Pancreas (tissue), 10 donors: Measurements from ENCODE around the gene GPR25. TPM values are rescaled to one million over a fixed set of nuclear protein-coding genes. Genes with fewer than 3 reads are reported as not detected.

Experiments used
- ATAC-seq, 4 donors: fragments of 200-7000 bp; cut with Tn5 transposase; one replicate each; pipeline versions ENCODE4 v1.8.0 to v1.9.1; 2020; ENCODE audit warnings: mild to moderate bottlenecking in 4 of 4, moderate library complexity in 4 of 4
- DNase-seq, 6 donors: peaks; one replicate each; pipeline ENCODE4 v3.0.0-alpha.2; 2020
- FAIRE-seq: peaks from 2 replicates; lab custom pipeline; 2012; peaks lifted over from hg19 to GRCh38; lab: Jason Lieb, UNC
- H3K27ac ChIP-seq, 4 donors: fragments of 200-600 bp; sonication (generic); 1 replicate in 3 of 4; 2 replicates in 1 of 4; pipeline versions ENCODE4 v1.5.0 to v1.8.0; 2020
- H3K27me3 ChIP-seq, 4 donors: fragments of 200-600 bp; one replicate each; pipeline ENCODE4 v1.8.0; 2021
- H3K36me3 ChIP-seq, 3 donors: fragments of 200-600 bp; sonication (generic) in 1 of 3; one replicate each; pipeline versions ENCODE4 v1.5.0 to v1.8.0; 2020 to 2021
- H3K4me1 ChIP-seq, 3 donors: fragments of 200-600 bp; one replicate each; pipeline ENCODE4 v1.8.0; 2021
- H3K4me3 ChIP-seq, 4 donors: fragments of 200-600 bp; sonication (generic) in 2 of 4; one replicate each; pipeline versions ENCODE4 v1.5.0 to v1.8.0; 2020 to 2021
- H3K9me3 ChIP-seq, 4 donors: fragments of 200-600 bp; one replicate each; pipeline ENCODE4 v1.8.0; 2021
- CTCF ChIP-seq, 4 donors: fragments of 200-600 bp; sonication (generic) in 3 of 4; IDR thresholded peaks; one replicate each; pipeline versions ENCODE4 v1.5.0 to v1.8.0; 2021; ENCODE audit warnings: antibody characterized with exemption in 4 of 4
- WGBS, 2 donors: extraction: QIAGEN DNeasy Blood & Tissue Kit; methylation state at CpG; one replicate each; pipeline ENCODE4 v1.1.7; 2013; 5-methylcytosine and 5-hydroxymethylcytosine counted together
- intact Hi-C, 3 donors: fragments of 100-400 bp; cut with DNase I; formaldehyde crosslinking; loops; one replicate each; pipeline versions ENCODE4 v1.11.1 to v1.14.2; 2022
- polyA plus RNA-seq, 2 donors: library from polyadenylated mRNA; stranded (reverse); fragments of 200-250 nt; gene quantifications; one replicate each; pipeline ENCODE4 v1.2.3, GENCODE V29; 2013
- total RNA-seq, 6 donors: library from RNA; stranded (reverse); fragmentation: NEBNext Ultra II Directional in 4 of 6; extraction: Animal tissue kit (Norgen Biotek cat#: 25700) in 4 of 6; gene quantifications; one replicate each; pipeline versions ENCODE4 v1.2.1 to v1.2.4, GENCODE V29; 2021 to 2023
- donor health status: healthy with polysubstance abuse.
- donor health status: DM: no; HTN: no; CAD: no; lungs with moderate emphysema.
- donor health status: DM: no; HTN: no; CAD: no.
- donor health status: control.
- donor health status: control.
- donor health status: Bipolar disorder and iron deficiency.
- donor health status: DM: yes; HTN: yes; CAD: no.
- donor health status: DM: no; HTN: no; CAD: no.
- donor health status: DM: no; HTN: no; CAD: no.
- donor health status: DM: yes; HTN: yes; CAD: no.

The GPR25 gene
- total and polyA plus RNA-seq, 8 donors = 0.31 TPM; not detected in 7

GRCh38 chr1:200885623-200886402, 13.0 kb downstream of the GPR25 start:
- intact Hi-C loops = no loop called here
- 84 to 93% methylated on average over 6 of the region's 6 CpGs for WGBS, 2 donors
- ATAC-seq (no peak), FAIRE-seq (no peak), DNase-seq (no peak)
- no peak for TF ChIP-seq CTCF (IDR thresholded peaks at IDR 0.05)
- Histone ChIP-seq H3K36me3 (no peaks in the 10 kb centered on the region), H3K4me1 (no peaks in the 10 kb centered on the region), H3K4me3 (no peak overlapping the region), H3K27me3 (no peaks in the 10 kb centered on the region), H3K9me3 (no peaks in the 10 kb centered on the region), H3K27ac (no peak overlapping the region)

GRCh38 chr1:200886594-200886993, 13.8 kb downstream of the GPR25 start:
- DNase-seq (no peak), ATAC-seq (no peak), FAIRE-seq (no peak)
- no peaks in the 10 kb centered on the region for H3K9me3 ChIP-seq
- H3K36me3 ChIP-seq = no peaks in the 10 kb centered on the region
- no peak for TF ChIP-seq CTCF (IDR thresholded peaks at IDR 0.05)
- no peak overlapping the region for H3K27ac ChIP-seq
- 75 to 79% methylated on average over 2 of the region's 2 CpGs for whole genome bisulfite sequencing, 2 donors
- H3K27me3 ChIP-seq = no peaks in the 10 kb centered on the region
- no peaks in the 10 kb centered on the region for H3K4me1 ChIP-seq
- intact Hi-C loops = no loop called here
- H3K4me3 ChIP-seq = no peak overlapping the region

DNA sequence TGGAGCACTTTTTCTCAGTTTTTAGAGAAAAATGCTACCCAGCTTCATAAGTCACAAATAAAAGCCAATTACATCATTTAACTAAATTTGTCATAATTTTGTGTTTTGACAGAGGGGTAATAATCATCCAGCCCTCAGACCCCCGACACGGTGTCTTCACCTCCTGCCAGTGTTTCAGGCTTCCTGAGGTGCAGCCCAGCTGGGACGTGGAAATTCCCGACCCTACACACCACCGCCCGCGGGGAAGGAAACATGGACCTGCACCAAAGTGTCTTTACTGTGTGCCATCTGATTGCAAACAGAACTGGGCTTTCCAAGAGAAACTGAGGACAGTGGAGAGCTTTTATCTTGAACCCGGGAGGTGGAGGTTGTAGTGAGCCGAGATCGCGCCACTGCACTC, 14.3 kb downstream of the GPR25 start:
- FAIRE-seq = no peak

GRCh38 chr1:200887772-200888348, 15.1 kb downstream of the GPR25 start:
- H3K4me1 ChIP-seq = no peaks in the 10 kb centered on the region
- H3K9me3 ChIP-seq = no peaks in the 10 kb centered on the region
- FAIRE-seq = no peak
- 90 to 92% methylated on average over 9 of the region's 9 CpGs for WGBS, 2 donors
- no peak overlapping the region for H3K27ac ChIP-seq
- no peak for TF ChIP-seq CTCF (IDR thresholded peaks at IDR 0.05)
- no peak overlapping the region for H3K4me3 ChIP-seq
- no peak for ATAC-seq
- intact Hi-C loops = no loop called here
- H3K27me3 ChIP-seq = no peaks in the 10 kb centered on the region
- no peak for DNase-seq
- H3K36me3 ChIP-seq = no peaks in the 10 kb centered on the region

More for the DNA sequence above, 14.3 kb downstream of the GPR25 start:
- intact Hi-C loops = no loop called here
- WGBS, 2 donors = 71 to 73% methylated on average over 11 of the region's 11 CpGs
- no peak for TF ChIP-seq CTCF (IDR thresholded peaks at IDR 0.05)
- no peaks in the 10 kb centered on the region for H3K27me3 ChIP-seq
- ATAC-seq (no peak), DNase-seq (no peak)
- no peaks in the 10 kb centered on the region for H3K9me3 ChIP-seq
- H3K4me1 ChIP-seq = no peaks in the 10 kb centered on the region
- H3K4me3 ChIP-seq = no peak overlapping the region
- H3K27ac ChIP-seq = no peak overlapping the region
- no peaks in the 10 kb centered on the region for H3K36me3 ChIP-seq

GRCh38 chr1:200888349-200888838, 15.6 kb downstream of the GPR25 start:
- Histone ChIP-seq H3K4me3 (no peak overlapping the region), H3K9me3 (no peaks in the 10 kb centered on the region), H3K4me1 (no peaks in the 10 kb centered on the region), H3K27me3 (no peaks in the 10 kb centered on the region), H3K27ac (no peak overlapping the region), H3K36me3 (no peaks in the 10 kb centered on the region)
- ATAC-seq (no peak), FAIRE-seq (no peak), DNase-seq (peak in 1 of 6 donors; percentile 48)
- WGBS, 2 donors = 82 to 83% methylated on average over 6 to 7 of the region's 7 CpGs
- TF ChIP-seq CTCF (IDR thresholded peaks at IDR 0.05) = no peak
- intact Hi-C loops = no loop called here
